CD14-positive monocyte (primary cell): ENCODE results near the gene PRR16. TPM values are rescaled to one million over a fixed set of nuclear protein-coding genes. Genes with fewer than 3 reads are reported as not detected.

ENCODE experiments used
- DNase-seq, 3 donors: peaks; one replicate each; pipeline ENCODE4 v3.0.0-alpha.2; 2011 to 2022
- H2AFZ ChIP-seq: 2 replicates; pipeline ENCODE4 v1.6.0; 2012; ENCODE audit warnings: mild to moderate bottlenecking, low read depth, low read length, inconsistent platforms; ENCODE audit not compliant: insufficient read depth, poor library complexity, severe bottlenecking
- H3K27ac ChIP-seq, 2 donors: 1 replicate in 1 of 2; 2 replicates in 1 of 2; pipeline ENCODE4 v1.5.1; 2012 to 2013; ENCODE audit warnings: low read length in 2 of 2, control low read depth in 1 of 2, inconsistent platforms in 1 of 2, low read depth in 1 of 2, mild to moderate bottlenecking in 1 of 2
- H3K27me3 ChIP-seq, 2 donors: one replicate each; pipeline versions ENCODE4 v1.6.0 to v1.6.1; 2011 to 2013; ENCODE audit warnings: low read length in 2 of 2; ENCODE audit not compliant: control insufficient read depth in 2 of 2, insufficient read depth in 2 of 2
- H3K36me3 ChIP-seq, 2 donors: replicated peaks in 1 of 2; 1 replicate in 1 of 2; 2 replicates in 1 of 2; pipeline versions ENCODE4 v1.5.1 to v1.6.1; 2012 to 2013; ENCODE audit warnings: low read length in 2 of 2, control low read depth in 1 of 2, inconsistent platforms in 1 of 2, mild to moderate bottlenecking in 1 of 2; ENCODE audit not compliant: insufficient read depth in 2 of 2, control insufficient read depth in 1 of 2
- H3K4me1 ChIP-seq, 2 donors: 1 replicate in 1 of 2; 2 replicates in 1 of 2; pipeline versions ENCODE4 v1.5.1 to v1.6.1; 2012 to 2013; ENCODE audit warnings: low read length in 2 of 2, control low read depth in 1 of 2, inconsistent platforms in 1 of 2, mild to moderate bottlenecking in 1 of 2, moderate library complexity in 1 of 2; ENCODE audit not compliant: insufficient read depth in 2 of 2, control insufficient read depth in 1 of 2
- H3K4me2 ChIP-seq: replicated peaks from 2 replicates; pipeline ENCODE3; 2012; ENCODE audit warnings: low read length, moderate library complexity, mild to moderate bottlenecking; ENCODE audit not compliant: poor library complexity, severe bottlenecking; ENCODE audit errors: extremely low read depth
- H3K4me3 ChIP-seq, 3 experiments: fragments of 200-600 bp in 1 of 3; sonication (generic) in 1 of 3; replicated peaks in 1 of 3; 1 replicate in 2 of 3; 2 replicates in 1 of 3; pipeline ENCODE4 v1.5.1; 2011 to 2013; ENCODE audit warnings: low read length in 3 of 3, mild to moderate bottlenecking in 3 of 3, control low read depth in 2 of 3, low read depth in 2 of 3, inconsistent platforms in 1 of 3, moderate library complexity in 1 of 3
- H3K79me2 ChIP-seq: 2 replicates; pipeline ENCODE4 v1.6.0; 2012; ENCODE audit warnings: mild to moderate bottlenecking, control low read depth, inconsistent platforms, low read length, moderate library complexity; ENCODE audit not compliant: insufficient read depth
- H3K9ac ChIP-seq: 2 replicates; pipeline ENCODE4 v1.6.0; 2017; ENCODE audit warnings: low read length, mild to moderate bottlenecking; ENCODE audit not compliant: insufficient read depth, poor library complexity, severe bottlenecking
- H3K9me3 ChIP-seq, 2 donors: replicated peaks in 1 of 2; 1 replicate in 1 of 2; 2 replicates in 1 of 2; pipeline versions ENCODE4 v1.5.1 to v1.6.1; 2012 to 2013; ENCODE audit warnings: low read length in 2 of 2, control low read depth in 1 of 2; ENCODE audit not compliant: control insufficient read depth in 1 of 2, insufficient read depth in 1 of 2
- H4K20me1 ChIP-seq: 2 replicates; pipeline ENCODE4 v1.6.0; 2012; ENCODE audit warnings: mild to moderate bottlenecking, low read length, control low read depth, moderate library complexity; ENCODE audit not compliant: insufficient read depth
- H3K27ac Mint-ChIP-seq, 7 donors: one replicate each; pipeline ENCODE4 v1.8.0; 2020; ENCODE audit warnings: mild to moderate bottlenecking in 7 of 7, mixed read lengths in 7 of 7, moderate library complexity in 6 of 7, inconsistent platforms in 2 of 7
- H3K27me3 Mint-ChIP-seq, 3 donors: one replicate each; pipeline ENCODE4 v1.8.0; 2021 to 2022; ENCODE audit warnings: low read depth in 3 of 3, mild to moderate bottlenecking in 3 of 3, mixed read lengths in 3 of 3, moderate library complexity in 3 of 3, inconsistent platforms in 1 of 3
- H3K36me3 Mint-ChIP-seq, 2 donors: one replicate each; pipeline ENCODE4 v1.8.0; 2020; ENCODE audit warnings: mixed read lengths in 2 of 2, inconsistent platforms in 1 of 2, mild to moderate bottlenecking in 1 of 2
- H3K4me1 Mint-ChIP-seq: one replicate; pipeline ENCODE4 v1.8.0; 2020; ENCODE audit warnings: mild to moderate bottlenecking, mixed read lengths
- H3K4me3 Mint-ChIP-seq, 2 donors: one replicate each; pipeline ENCODE4 v1.8.0; 2020; ENCODE audit warnings: mild to moderate bottlenecking in 2 of 2, mixed read lengths in 2 of 2, moderate library complexity in 1 of 2
- H3K9me3 Mint-ChIP-seq, 7 donors: one replicate each; pipeline ENCODE4 v1.8.0; 2020 to 2022; ENCODE audit warnings: mixed read lengths in 7 of 7, mild to moderate bottlenecking in 6 of 7, moderate library complexity in 6 of 7, inconsistent platforms in 2 of 7
- WGBS: methylation state at CpG from one replicate; pipeline ENCODE4 v1.1.5; 2013; ENCODE audit warnings: missing lambda C conversion rate; ENCODE audit not compliant: insufficient coverage; 5-methylcytosine and 5-hydroxymethylcytosine counted together
- intact Hi-C, 2 donors: fragments of 100-400 bp; cut with micrococcal nuclease; formaldehyde crosslinking; loops; one replicate each; pipeline versions ENCODE4 v1.15.0 to v1.15.1; 2023
- polyA plus RNA-seq, 3 donors: library from polyadenylated mRNA; depleted of rRNA in 1 of 3; unstranded in 2 of 3; stranded (reverse) in 1 of 3; fragments of 300-500 nt in 2 of 3; fragments of >200 nt in 1 of 3; fragmentation: Illumina TruSeq in 2 of 3; gene quantifications; 1 replicate in 2 of 3; 2 replicates in 1 of 3; pipeline ENCODE4 v1.2.3, GENCODE V29; 2012 to 2021
- TF ChIP-seq, protein P1 (sequence below): fragments of 200-600 bp; IDR thresholded peaks from one replicate; pipeline ENCODE4 v1.8.0; 2022; ENCODE audit warnings: antibody characterized with exemption, mild to moderate bottlenecking

The PRR16 gene
- polyA plus RNA-seq, 3 donors = 0.14 to 0.74 (median 0.56) TPM

DNA sequence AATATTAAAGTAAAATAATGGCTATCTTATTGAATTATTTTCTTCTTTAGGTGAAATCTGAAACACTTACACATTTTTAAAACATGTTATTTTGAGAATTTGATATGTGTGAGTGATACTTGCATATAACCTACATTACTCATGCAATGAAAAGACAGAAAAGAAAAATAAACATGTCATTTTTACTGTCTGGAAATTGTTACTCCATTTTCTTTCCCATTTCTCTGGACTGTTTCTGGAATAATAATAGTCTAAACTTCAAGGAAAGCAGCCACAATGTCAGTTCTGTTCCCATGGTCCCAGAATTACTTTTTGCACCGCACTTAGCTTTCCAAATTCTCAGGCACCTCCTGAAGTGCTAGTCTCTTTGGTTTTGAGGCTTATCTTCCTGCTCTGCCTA is 145.5 kb downstream of the PRR16 start:
- Mint-ChIP-seq H3K4me3 (no peak overlapping the region), H3K4me1 (no peaks in the 10 kb centered on the region), H3K9me3 (peaks cover 0 to 18% (median 5%) of the 10 kb centered on the region in 7 donors), H3K27me3 (no peaks in the 10 kb centered on the region), H3K27ac (no peak overlapping the region), H3K36me3 (no peaks in the 10 kb centered on the region)
- Histone ChIP-seq H3K4me2 (no peak overlapping the region), H3K27me3 (no peaks in the 10 kb centered on the region), H3K79me2 (no peaks in the 10 kb centered on the region), H3K9me3 (peaks cover 0 to 15% of the 10 kb centered on the region in 2 donors), H4K20me1 (no peaks in the 10 kb centered on the region), H2AFZ (no peak overlapping the region), H3K9ac (no peak overlapping the region), H3K4me3 (no peak overlapping the region), H3K36me3 (no peaks in the 10 kb centered on the region), H3K4me1 (no peaks in the 10 kb centered on the region), H3K27ac (no peak overlapping the region)
- WGBS = 88% methylated on average over 1 of the region's 1 CpG
- TF ChIP-seq, protein P1, sequence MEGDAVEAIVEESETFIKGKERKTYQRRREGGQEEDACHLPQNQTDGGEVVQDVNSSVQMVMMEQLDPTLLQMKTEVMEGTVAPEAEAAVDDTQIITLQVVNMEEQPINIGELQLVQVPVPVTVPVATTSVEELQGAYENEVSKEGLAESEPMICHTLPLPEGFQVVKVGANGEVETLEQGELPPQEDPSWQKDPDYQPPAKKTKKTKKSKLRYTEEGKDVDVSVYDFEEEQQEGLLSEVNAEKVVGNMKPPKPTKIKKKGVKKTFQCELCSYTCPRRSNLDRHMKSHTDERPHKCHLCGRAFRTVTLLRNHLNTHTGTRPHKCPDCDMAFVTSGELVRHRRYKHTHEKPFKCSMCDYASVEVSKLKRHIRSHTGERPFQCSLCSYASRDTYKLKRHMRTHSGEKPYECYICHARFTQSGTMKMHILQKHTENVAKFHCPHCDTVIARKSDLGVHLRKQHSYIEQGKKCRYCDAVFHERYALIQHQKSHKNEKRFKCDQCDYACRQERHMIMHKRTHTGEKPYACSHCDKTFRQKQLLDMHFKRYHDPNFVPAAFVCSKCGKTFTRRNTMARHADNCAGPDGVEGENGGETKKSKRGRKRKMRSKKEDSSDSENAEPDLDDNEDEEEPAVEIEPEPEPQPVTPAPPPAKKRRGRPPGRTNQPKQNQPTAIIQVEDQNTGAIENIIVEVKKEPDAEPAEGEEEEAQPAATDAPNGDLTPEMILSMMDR = no peak
- no peak for DNase-seq
- intact Hi-C loops = no loop called here

DNA sequence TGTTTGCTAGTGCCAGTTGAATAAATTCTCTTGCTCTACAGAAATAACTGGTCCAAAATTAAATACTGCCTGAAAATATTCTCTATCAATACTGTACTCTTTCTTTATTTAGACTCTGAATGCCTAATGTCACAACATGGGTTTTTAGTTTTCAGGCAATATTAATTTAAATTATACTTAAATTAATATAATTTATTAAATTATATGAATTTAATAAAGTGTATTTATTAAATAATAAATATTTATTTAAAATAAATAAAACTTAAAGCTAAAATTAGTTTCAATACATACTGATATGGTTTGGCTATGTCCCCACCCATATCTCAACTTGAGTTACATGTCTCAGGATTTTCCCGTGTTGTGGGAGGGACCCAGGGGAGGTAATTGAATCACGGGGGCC is 146.0 kb downstream of the PRR16 start:
- Mint-ChIP-seq H3K4me3 (no peak overlapping the region), H3K27me3 (no peaks in the 10 kb centered on the region), H3K27ac (no peak overlapping the region), H3K9me3 (peaks cover 0 to 18% (median 5%) of the 10 kb centered on the region in 7 donors), H3K36me3 (no peaks in the 10 kb centered on the region), H3K4me1 (no peaks in the 10 kb centered on the region)
- Histone ChIP-seq H3K27me3 (no peaks in the 10 kb centered on the region), H3K79me2 (no peaks in the 10 kb centered on the region), H3K4me2 (no peak overlapping the region), H3K9ac (no peak overlapping the region), H3K9me3 (peaks cover 0 to 15% of the 10 kb centered on the region in 2 donors), H3K4me1 (no peaks in the 10 kb centered on the region), H3K4me3 (no peak overlapping the region), H3K27ac (no peak overlapping the region), H3K36me3 (no peaks in the 10 kb centered on the region), H2AFZ (no peak overlapping the region), H4K20me1 (no peaks in the 10 kb centered on the region)
- no peak for DNase-seq
- intact Hi-C loops = no loop called here
- WGBS = no CpG with 5 or more reads among the region's 2 CpGs
- TF ChIP-seq, protein P1 = no peak
